NCI-H510A (cell line): ENCODE measurements around the gene MYLK2.

ENCODE experiments used
- DNase-seq: peaks from one replicate; lab custom pipeline; 2025; lab: John Stamatoyannopoulos, UW

The MYLK2 gene

GRCh38 chr20:31872406-31872805 is 53.2 kb downstream of the MYLK2 start:
- DNase-seq = peak; percentile 39

GRCh38 chr20:31875671-31876070 is 56.5 kb downstream of the MYLK2 start:
- no peak for DNase-seq

GRCh38 chr20:31877684-31878083 is 58.5 kb downstream of the MYLK2 start:
- DNase-seq = no peak

GRCh38 chr20:31879143-31879987 is 60.2 kb downstream of the MYLK2 start:
- peak; percentile 93 for DNase-seq

GRCh38 chr20:31881945-31882344 is 62.8 kb downstream of the MYLK2 start:
- no peak for DNase-seq

GRCh38 chr20:31883829-31884228 is 64.7 kb downstream of the MYLK2 start:
- DNase-seq = no peak
